H9 (cell line): ENCODE measurements around the gene ANKRD30A. TPM values are rescaled to one million over a fixed set of nuclear protein-coding genes. Genes with fewer than 3 reads are reported as not detected.

Experiments used
- DNase-seq: peaks from one replicate; pipeline ENCODE4 v3.0.0-alpha.2; 2017
- H2AFZ ChIP-seq: one replicate; pipeline ENCODE4 v1.6.1; 2013; ENCODE audit warnings: mild to moderate bottlenecking, low read length, control low read depth, moderate library complexity
- H2AK5ac ChIP-seq: 2 replicates; pipeline ENCODE4 v1.6.1; 2013; ENCODE audit warnings: low read length, control low read depth, mixed read lengths; ENCODE audit not compliant: insufficient read length
- H2BK120ac ChIP-seq: one replicate; pipeline ENCODE4 v1.6.1; 2013; ENCODE audit warnings: low read depth, mild to moderate bottlenecking, low read length, control low read depth, inconsistent platforms; ENCODE audit not compliant: poor library complexity, severe bottlenecking
- H2BK12ac ChIP-seq: 2 replicates; pipeline ENCODE4 v1.6.1; 2013; ENCODE audit warnings: low read length, control low read depth, mixed read lengths, low read depth; ENCODE audit not compliant: insufficient read length
- H2BK15ac ChIP-seq: 2 replicates; pipeline ENCODE4 v1.6.1; 2013; ENCODE audit warnings: low read depth, low read length, control low read depth
- H2BK20ac ChIP-seq: one replicate; pipeline ENCODE4 v1.6.1; 2013; ENCODE audit warnings: low read depth, mild to moderate bottlenecking, low read length, control low read depth, inconsistent platforms; ENCODE audit not compliant: poor library complexity, severe bottlenecking
- H2BK5ac ChIP-seq: 2 replicates; pipeline ENCODE4 v1.6.1; 2013; ENCODE audit warnings: low read length, control low read depth, mixed read lengths; ENCODE audit not compliant: insufficient read length
- H3K14ac ChIP-seq: 2 replicates; pipeline ENCODE4 v1.6.1; 2013; ENCODE audit warnings: low read length, control low read depth; ENCODE audit not compliant: insufficient read depth
- H3K18ac ChIP-seq: 2 replicates; pipeline ENCODE4 v1.6.1; 2013; ENCODE audit warnings: low read depth, mild to moderate bottlenecking, mixed read lengths, low read length, control low read depth; ENCODE audit not compliant: insufficient read length
- H3K23ac ChIP-seq: 2 replicates; pipeline ENCODE4 v1.6.1; 2013; ENCODE audit warnings: low read length, control low read depth, mixed read lengths, low read depth; ENCODE audit not compliant: insufficient read length
- H3K23me2 ChIP-seq: 2 replicates; pipeline ENCODE4 v1.6.1; 2013; ENCODE audit warnings: low read depth, mild to moderate bottlenecking, mixed read lengths, low read length, control low read depth; ENCODE audit not compliant: insufficient read length, poor library complexity, severe bottlenecking
- H3K27ac ChIP-seq: 2 replicates; pipeline ENCODE4 v1.5.1; 2013; ENCODE audit warnings: low read length, control low read depth, mixed read lengths, low read depth; ENCODE audit not compliant: insufficient read length
- H3K27me3 ChIP-seq: 2 replicates; pipeline ENCODE4 v1.6.1; 2013; ENCODE audit warnings: low read length, control low read depth, inconsistent platforms; ENCODE audit not compliant: insufficient read depth
- H3K4ac ChIP-seq: 2 replicates; pipeline ENCODE4 v1.6.1; 2013; ENCODE audit warnings: low read depth, mild to moderate bottlenecking, control low read depth, inconsistent platforms, low read length, moderate library complexity
- H3K4me1 ChIP-seq: 2 replicates; pipeline ENCODE4 v1.6.1; 2013; ENCODE audit warnings: low read length, control low read depth, inconsistent platforms; ENCODE audit not compliant: insufficient read depth
- H3K4me2 ChIP-seq: 2 replicates; pipeline ENCODE4 v1.6.1; 2013; ENCODE audit warnings: low read length, control low read depth, mixed read lengths; ENCODE audit not compliant: insufficient read length, insufficient read depth
- H3K56ac ChIP-seq: 2 replicates; pipeline ENCODE4 v1.6.1; 2013; ENCODE audit warnings: low read depth, mild to moderate bottlenecking, mixed read lengths, low read length, control low read depth; ENCODE audit not compliant: insufficient read length
- H3K79me1 ChIP-seq: 2 replicates; pipeline ENCODE4 v1.6.1; 2013; ENCODE audit warnings: low read depth, mild to moderate bottlenecking, moderate library complexity, low read length, control low read depth, inconsistent platforms; ENCODE audit not compliant: insufficient read depth, poor library complexity, severe bottlenecking
- H3K79me2 ChIP-seq: 2 replicates; pipeline ENCODE4 v1.6.1; 2013; ENCODE audit warnings: low read length, control low read depth, inconsistent platforms; ENCODE audit not compliant: insufficient read depth
- H3K9ac ChIP-seq: 2 replicates; pipeline ENCODE4 v1.6.1; 2013; ENCODE audit warnings: low read length, control low read depth, mixed read lengths; ENCODE audit not compliant: insufficient read length; ENCODE audit errors: extremely low read depth
- H3K9me3 ChIP-seq: one replicate; pipeline ENCODE4 v1.6.1; 2013; ENCODE audit warnings: low read depth, low read length, inconsistent platforms; ENCODE audit not compliant: control insufficient read depth
- H3T11ph ChIP-seq: one replicate; pipeline ENCODE4 v1.6.1; 2013; ENCODE audit warnings: mild to moderate bottlenecking, low read length, control low read depth, inconsistent platforms
- H4K20me1 ChIP-seq: one replicate; pipeline ENCODE4 v1.6.1; 2013; ENCODE audit not compliant: control insufficient read depth, insufficient read length, insufficient read depth
- H4K5ac ChIP-seq: 2 replicates; pipeline ENCODE4 v1.6.1; 2013; ENCODE audit warnings: low read depth, mild to moderate bottlenecking, mixed read lengths, low read length, control low read depth; ENCODE audit not compliant: insufficient read length
- H4K8ac ChIP-seq: replicated peaks from 2 replicates; pipeline ENCODE4 v1.6.1; 2013; ENCODE audit warnings: low read length, control low read depth, mixed read lengths, low read depth; ENCODE audit not compliant: insufficient read length
- H4K91ac ChIP-seq: 2 replicates; pipeline ENCODE4 v1.6.1; 2013; ENCODE audit warnings: low read depth, mild to moderate bottlenecking, moderate library complexity, mixed read lengths, low read length, control low read depth; ENCODE audit not compliant: insufficient read length
- H3K27ac Mint-ChIP-seq, 3 experiments: 2 replicates in 2 of 3; 3 replicates in 1 of 3; pipeline ENCODE4 v1.8.0; 2020 to 2021; ENCODE audit warnings: mixed read lengths in 3 of 3, mild to moderate bottlenecking in 1 of 3, moderate library complexity in 1 of 3
- H3K27me3 Mint-ChIP-seq: 2 replicates; pipeline ENCODE4 v1.8.0; 2021; ENCODE audit warnings: low read depth, mild to moderate bottlenecking, moderate library complexity, mixed read lengths
- H3K36me3 Mint-ChIP-seq, 3 experiments: 2 replicates in 2 of 3; 3 replicates in 1 of 3; pipeline ENCODE4 v1.8.0; 2020 to 2021; ENCODE audit warnings: low read depth in 3 of 3, mixed read lengths in 3 of 3; ENCODE audit not compliant: insufficient read depth in 1 of 3
- H3K4me1 Mint-ChIP-seq, 2 experiments: 2 replicates each; pipeline ENCODE4 v1.8.0; 2020; ENCODE audit warnings: mixed read lengths in 2 of 2
- H3K4me3 Mint-ChIP-seq, 2 experiments: 2 replicates in 1 of 2; 3 replicates in 1 of 2; pipeline ENCODE4 v1.8.0; 2020 to 2021; ENCODE audit warnings: mild to moderate bottlenecking in 2 of 2, mixed read lengths in 2 of 2, moderate library complexity in 1 of 2
- H3K9me3 Mint-ChIP-seq, 2 experiments: 2 replicates in 1 of 2; 3 replicates in 1 of 2; pipeline ENCODE4 v1.8.0; 2020; ENCODE audit warnings: mild to moderate bottlenecking in 2 of 2, mixed read lengths in 2 of 2, moderate library complexity in 1 of 2
- WGBS: extraction: QIAGEN DNeasy Blood & Tissue Kit; methylation state at CpG from one replicate; pipeline ENCODE4 v1.1.7; 2013; ENCODE audit warnings: missing lambda C conversion rate, low lambda C conversion rate, mixed read lengths; ENCODE audit not compliant: insufficient read length; ENCODE audit errors: extremely low coverage; 5-methylcytosine and 5-hydroxymethylcytosine counted together
- total RNA-seq: library from RNA; stranded (reverse); gene quantifications from 2 replicates; pipeline ENCODE4 v1.2.1, GENCODE V29; 2021
- TF ChIP-seq, protein P1 (sequence below): fragments of 200-600 bp; sonication (generic); conservative IDR thresholded peaks from 3 replicates; pipeline ENCODE4 v1.8.0; 2021; ENCODE audit warnings: antibody characterized with exemption, mild to moderate bottlenecking

ANKRD30A gene
- total RNA-seq, 1 experiment from 2014 or later, result not detected

DNA sequence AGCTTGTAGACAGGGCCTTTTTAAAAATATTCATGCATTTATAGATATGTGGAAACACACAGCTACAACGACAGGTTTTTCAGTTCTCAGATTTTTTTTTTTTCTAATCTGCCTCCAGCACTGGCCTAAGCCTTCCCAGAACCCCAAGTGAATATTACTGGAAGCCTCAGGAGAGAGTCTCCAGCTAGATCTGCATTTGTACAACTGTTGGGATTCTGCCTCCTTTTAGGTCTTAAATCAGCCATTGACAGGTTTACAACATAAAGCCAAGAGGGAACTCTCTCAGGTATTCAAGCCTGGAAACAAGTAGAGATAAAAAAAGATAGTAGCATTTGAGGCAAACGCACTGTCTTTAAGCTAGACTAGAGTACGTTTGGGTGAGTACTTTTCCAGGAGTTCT is 275.8 kb downstream of the ANKRD30A start:
- no peak overlapping the region for H4K91ac ChIP-seq
- H2AFZ ChIP-seq, result no peak overlapping the region
- H3K4me3 Mint-ChIP-seq, result no peak overlapping the region
- no peak overlapping the region for H2BK120ac ChIP-seq
- H2BK15ac ChIP-seq, result no peak overlapping the region
- H3K23ac ChIP-seq, result no peak overlapping the region
- no peak overlapping the region for H3K27ac ChIP-seq
- no peak overlapping the region for H4K8ac ChIP-seq
- no peaks in the 10 kb centered on the region for H4K20me1 ChIP-seq
- H4K5ac ChIP-seq, result no peak overlapping the region
- whole genome bisulfite sequencing, result no CpG with 5 or more reads among the region's 3 CpGs
- no peak overlapping the region for H2BK20ac ChIP-seq
- no peak overlapping the region for H3K4ac ChIP-seq
- H2BK12ac ChIP-seq, result no peak overlapping the region
- no peak overlapping the region for H3T11ph ChIP-seq
- H3K18ac ChIP-seq, result no peak overlapping the region
- no peak overlapping the region for H2AK5ac ChIP-seq
- no peak overlapping the region for H3K4me2 ChIP-seq
- no peaks in the 10 kb centered on the region for H3K23me2 ChIP-seq
- no peaks in the 10 kb centered on the region for H3K27me3 ChIP-seq
- no peak overlapping the region for H3K56ac ChIP-seq
- H3K79me1 ChIP-seq, result no peaks in the 10 kb centered on the region
- H3K9ac ChIP-seq, result no peak overlapping the region
- no peak overlapping the region for H3K27ac Mint-ChIP-seq
- H3K14ac ChIP-seq, result no peak overlapping the region
- TF ChIP-seq, protein P1, sequence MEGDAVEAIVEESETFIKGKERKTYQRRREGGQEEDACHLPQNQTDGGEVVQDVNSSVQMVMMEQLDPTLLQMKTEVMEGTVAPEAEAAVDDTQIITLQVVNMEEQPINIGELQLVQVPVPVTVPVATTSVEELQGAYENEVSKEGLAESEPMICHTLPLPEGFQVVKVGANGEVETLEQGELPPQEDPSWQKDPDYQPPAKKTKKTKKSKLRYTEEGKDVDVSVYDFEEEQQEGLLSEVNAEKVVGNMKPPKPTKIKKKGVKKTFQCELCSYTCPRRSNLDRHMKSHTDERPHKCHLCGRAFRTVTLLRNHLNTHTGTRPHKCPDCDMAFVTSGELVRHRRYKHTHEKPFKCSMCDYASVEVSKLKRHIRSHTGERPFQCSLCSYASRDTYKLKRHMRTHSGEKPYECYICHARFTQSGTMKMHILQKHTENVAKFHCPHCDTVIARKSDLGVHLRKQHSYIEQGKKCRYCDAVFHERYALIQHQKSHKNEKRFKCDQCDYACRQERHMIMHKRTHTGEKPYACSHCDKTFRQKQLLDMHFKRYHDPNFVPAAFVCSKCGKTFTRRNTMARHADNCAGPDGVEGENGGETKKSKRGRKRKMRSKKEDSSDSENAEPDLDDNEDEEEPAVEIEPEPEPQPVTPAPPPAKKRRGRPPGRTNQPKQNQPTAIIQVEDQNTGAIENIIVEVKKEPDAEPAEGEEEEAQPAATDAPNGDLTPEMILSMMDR, result no peak
- peaks cover 21% of the 10 kb centered on the region for H3K9me3 ChIP-seq
- peaks cover 0 to 34% (median 8%) of the 10 kb centered on the region in 3 experiments; a peak in 6 of 7 replicates for H3K36me3 Mint-ChIP-seq
- no peaks in the 10 kb centered on the region; the same call in 1 of the 2 replicates for H3K27me3 Mint-ChIP-seq
- no peak overlapping the region for H2BK5ac ChIP-seq
- H3K79me2 ChIP-seq, result no peaks in the 10 kb centered on the region
- no peaks in the 10 kb centered on the region for H3K4me1 ChIP-seq
- no peaks in the 10 kb centered on the region for H3K4me1 Mint-ChIP-seq
- peaks cover 84 to 93% of the 10 kb centered on the region in 2 experiments for H3K9me3 Mint-ChIP-seq
- no peak for DNase-seq
